Common myeloid progenitor, CD34-positive (primary cell): ENCODE measurements around the gene MEIS2.

Experiments used
- CTCF ChIA-PET: fragments of 350-600 bp; sonication (Branson Sonifier 250); formaldehyde crosslinking; loops from one replicate; lab custom pipeline; 2021; ENCODE audit warnings: antibody characterized with exemption; lab: Charles Lee
- POLR2A ChIA-PET: fragments of 350-600 bp; sonication (Branson Sonifier 250); formaldehyde crosslinking; loops from one replicate; lab custom pipeline; 2021; ENCODE audit warnings: antibody characterized with exemption; lab: Charles Lee
- DNase-seq, 3 donors: peaks; one replicate each; pipeline versions ENCODE4 v3.0.0 to v3.0.0-alpha.2; 2013
- H3K27ac ChIP-seq, 2 experiments: 1 replicate in 1 of 2; 2 replicates in 1 of 2; pipeline ENCODE4 v1.7.0; 2013; ENCODE audit warnings: inconsistent platforms in 2 of 2, low read length in 2 of 2, mild to moderate bottlenecking in 2 of 2, low read depth in 1 of 2, moderate library complexity in 1 of 2; ENCODE audit not compliant: severe bottlenecking in 2 of 2, insufficient read depth in 1 of 2, poor library complexity in 1 of 2
- H3K27me3 ChIP-seq, 5 experiments: replicated peaks in 2 of 5; 1 replicate in 3 of 5; 2 replicates in 2 of 5; pipeline versions ENCODE4 v1.6.1 to v1.7.0; 2013; ENCODE audit warnings: low read length in 4 of 5, mild to moderate bottlenecking in 2 of 5, moderate library complexity in 2 of 5, inconsistent platforms in 1 of 5; ENCODE audit not compliant: insufficient read depth in 5 of 5, control insufficient read depth in 4 of 5
- H3K36me3 ChIP-seq, 4 experiments: 1 replicate in 2 of 4; 2 replicates in 2 of 4; pipeline versions ENCODE4 v1.6.1 to v1.7.0; 2013; ENCODE audit warnings: low read length in 3 of 4, control low read depth in 1 of 4, mild to moderate bottlenecking in 1 of 4; ENCODE audit not compliant: control insufficient read depth in 4 of 4, insufficient read depth in 4 of 4
- H3K4me1 ChIP-seq, 4 experiments: 1 replicate in 3 of 4; 2 replicates in 1 of 4; pipeline versions ENCODE4 v1.6.1 to v1.7.1; 2013; ENCODE audit warnings: low read length in 3 of 4, mild to moderate bottlenecking in 3 of 4, control low read depth in 1 of 4, inconsistent platforms in 1 of 4, moderate library complexity in 1 of 4; ENCODE audit not compliant: control insufficient read depth in 4 of 4, insufficient read depth in 4 of 4; ENCODE audit errors: control extremely low read depth in 1 of 4
- H3K4me3 ChIP-seq, 7 experiments: 1 replicate in 4 of 7; 2 replicates in 3 of 7; pipeline versions ENCODE4 v1.5.1 to v1.7.0; 2013; ENCODE audit warnings: mild to moderate bottlenecking in 7 of 7, low read length in 6 of 7, moderate library complexity in 6 of 7, inconsistent platforms in 2 of 7, low read depth in 2 of 7, control low read depth in 1 of 7; ENCODE audit not compliant: insufficient read depth in 4 of 7, control insufficient read depth in 1 of 7; ENCODE audit errors: extremely low read depth in 1 of 7
- H3K9me3 ChIP-seq, 5 experiments: 1 replicate in 4 of 5; 2 replicates in 1 of 5; pipeline versions ENCODE4 v1.6.1 to v1.7.1; 2013; ENCODE audit warnings: low read length in 4 of 5, mild to moderate bottlenecking in 2 of 5, inconsistent platforms in 1 of 5, low read depth in 1 of 5, moderate library complexity in 1 of 5; ENCODE audit not compliant: control insufficient read depth in 4 of 5, insufficient read depth in 2 of 5; ENCODE audit errors: control extremely low read depth in 1 of 5
- WGBS: methylation state at CpG from one replicate; pipeline ENCODE4 v1.1.5; 2013; ENCODE audit not compliant: insufficient coverage; 5-methylcytosine and 5-hydroxymethylcytosine counted together

The MEIS2 gene

DNA sequence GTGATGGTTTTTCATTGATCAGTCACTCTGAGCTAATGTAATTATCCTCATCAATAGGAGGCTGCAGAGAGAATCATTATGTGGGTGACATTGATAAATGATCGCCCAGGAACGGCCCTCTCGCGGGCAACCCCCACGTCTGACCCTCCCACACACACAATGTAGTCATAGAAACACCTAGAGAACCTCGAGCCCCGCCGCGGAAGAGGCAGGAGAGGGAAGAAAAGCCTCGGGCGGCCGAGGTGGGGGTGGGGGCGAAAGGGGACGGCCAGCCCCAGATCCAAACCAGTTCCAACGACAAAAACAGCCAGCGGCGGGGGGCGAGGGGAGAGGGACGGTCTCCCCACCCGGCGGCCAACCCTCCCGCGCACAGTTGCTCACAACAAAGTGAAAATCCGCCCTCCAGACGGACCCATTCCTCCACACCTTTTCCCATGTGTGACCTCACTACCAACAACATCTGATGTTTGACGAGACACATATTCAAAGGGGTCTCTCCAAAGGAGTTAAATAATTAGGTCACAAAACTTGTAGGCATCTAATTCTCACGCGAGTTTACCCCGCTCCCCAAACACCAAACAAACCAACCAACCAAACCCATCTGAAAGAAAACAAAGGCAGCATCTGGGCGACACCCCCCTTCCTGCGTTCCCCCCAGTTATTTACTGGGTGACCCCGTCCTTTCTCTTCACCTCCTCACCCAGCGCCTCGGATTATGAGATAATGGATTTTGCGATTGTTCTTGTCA lies 213.0 kb downstream of the MEIS2 start:
- 4% methylated on average over 13 of the region's 35 CpGs for WGBS
- H3K4me3 ChIP-seq: no peak overlapping the region
- no peaks in the 10 kb centered on the region for H3K36me3 ChIP-seq
- CTCF ChIA-PET: no interaction called here
- H3K4me1 ChIP-seq: peaks cover 0 to 2% (median under 1%) of the 10 kb centered on the region in 4 experiments
- POLR2A ChIA-PET: no interaction called here
- no peak overlapping the region for H3K27ac ChIP-seq
- no peaks in the 10 kb centered on the region for H3K9me3 ChIP-seq
- DNase-seq: no peak
- peaks cover 34 to 97% (median 65%) of the 10 kb centered on the region in 5 experiments for H3K27me3 ChIP-seq

DNA sequence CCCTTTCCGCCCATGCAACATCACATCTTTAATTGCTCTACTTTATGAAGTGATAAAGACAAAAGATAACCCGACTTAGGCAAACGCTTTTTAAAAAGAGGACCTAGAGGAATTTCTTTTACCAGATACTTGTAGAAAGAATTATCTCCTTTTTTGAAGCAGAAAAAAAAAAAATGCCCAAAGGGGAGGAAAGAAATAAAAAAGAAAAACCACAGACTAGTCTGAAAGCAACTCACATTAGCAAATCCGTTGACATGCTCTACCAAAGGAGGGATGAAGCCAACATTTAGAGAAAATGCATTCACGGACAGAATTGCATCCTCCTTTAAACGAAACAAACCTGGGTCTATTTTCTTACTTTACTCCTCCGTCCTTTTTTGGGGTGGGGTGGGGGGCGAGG lies 213.6 kb downstream of the MEIS2 start:
- Histone ChIP-seq H3K27me3 (peaks cover 40 to 97% (median 72%) of the 10 kb centered on the region in 5 experiments), H3K36me3 (no peaks in the 10 kb centered on the region), H3K9me3 (no peaks in the 10 kb centered on the region), H3K4me1 (peaks cover 0 to 3% (median 1%) of the 10 kb centered on the region in 4 experiments), H3K4me3 (no peak overlapping the region), H3K27ac (no peak overlapping the region)
- ChIA-PET CTCF (no interaction called here), POLR2A (no interaction called here)
- no CpG with 5 or more reads among the region's 8 CpGs for WGBS
- no peak for DNase-seq

GRCh38 chr15:36886191-36886590 lies 214.2 kb downstream of the MEIS2 start:
- Histone ChIP-seq H3K9me3 (peaks cover 0 to 2% (median 0%) of the 10 kb centered on the region in 5 experiments), H3K36me3 (no peaks in the 10 kb centered on the region), H3K4me1 (peaks cover 0 to 3% (median 1%) of the 10 kb centered on the region in 4 experiments), H3K4me3 (no peak overlapping the region), H3K27ac (no peak overlapping the region), H3K27me3 (peaks cover 43 to 97% (median 77%) of the 10 kb centered on the region in 5 experiments)
- ChIA-PET CTCF (no interaction called here), POLR2A (no interaction called here)
- 37% methylated on average over 5 of the region's 13 CpGs for WGBS
- no peak for DNase-seq

GRCh38 chr15:36885771-36886170 lies 214.6 kb downstream of the MEIS2 start:
- H3K9me3 ChIP-seq: peaks cover 0 to 2% (median 0%) of the 10 kb centered on the region in 5 experiments
- H3K4me1 ChIP-seq: peaks cover 0 to 3% (median 1%) of the 10 kb centered on the region in 4 experiments
- WGBS: 45% methylated on average over 2 of the region's 3 CpGs
- H3K27me3 ChIP-seq: peaks cover 44 to 97% (median 81%) of the 10 kb centered on the region in 5 experiments
- no peak overlapping the region for H3K4me3 ChIP-seq
- DNase-seq: no peak
- ChIA-PET POLR2A (no interaction called here), CTCF (no interaction called here)
- H3K27ac ChIP-seq: no peak overlapping the region
- no peaks in the 10 kb centered on the region for H3K36me3 ChIP-seq

DNA sequence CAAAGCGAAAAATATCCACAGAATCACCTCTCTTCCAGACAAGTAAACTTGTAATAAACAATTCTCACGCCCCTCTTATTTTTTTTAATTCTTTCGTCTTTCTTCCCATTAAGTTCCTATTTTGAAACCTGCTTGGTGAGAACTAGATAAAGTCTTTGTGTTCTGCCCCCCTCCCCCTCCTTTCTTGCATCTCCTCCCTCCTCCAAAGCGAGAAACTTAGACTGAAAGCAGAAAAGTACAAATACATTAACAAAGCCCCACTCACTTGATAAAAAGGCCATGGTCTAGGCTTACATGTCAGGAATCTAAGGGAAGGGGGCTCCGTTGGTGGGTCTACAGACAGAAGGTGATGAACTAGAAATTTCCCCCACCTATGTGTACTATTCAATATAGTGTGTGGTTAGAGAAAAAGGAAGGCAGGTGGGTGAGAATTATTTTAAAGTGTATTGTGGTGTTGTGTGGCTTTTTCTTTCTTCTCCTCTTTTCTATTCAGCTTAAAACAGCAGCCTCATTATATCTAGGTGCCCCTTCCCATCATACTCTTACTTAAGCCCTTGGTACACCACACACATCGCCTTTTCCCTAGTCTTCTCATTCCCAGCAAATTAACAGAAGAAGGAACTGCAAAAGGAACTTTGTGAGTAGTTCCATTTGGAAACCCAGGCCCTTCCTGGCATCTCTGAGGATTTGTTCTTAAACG lies 215.3 kb downstream of the MEIS2 start:
- Histone ChIP-seq H3K27ac (no peak overlapping the region), H3K36me3 (no peaks in the 10 kb centered on the region), H3K9me3 (peaks cover 0 to 5% (median 0%) of the 10 kb centered on the region in 5 experiments), H3K27me3 (peaks cover 44 to 100% (median 86%) of the 10 kb centered on the region in 5 experiments), H3K4me3 (no peak overlapping the region), H3K4me1 (peaks cover 0 to 8% (median 4%) of the 10 kb centered on the region in 4 experiments)
- CTCF ChIA-PET: interaction anchor here (1.4 to 1.5 kb wide), 2 partner anchors 220 to 995 kb away, joined by 3 read pairs; no protein-coding TSS in a partner anchor
- no peak for DNase-seq
- WGBS: 42% methylated on average over 2 of the region's 7 CpGs
- POLR2A ChIA-PET: no interaction called here

DNA sequence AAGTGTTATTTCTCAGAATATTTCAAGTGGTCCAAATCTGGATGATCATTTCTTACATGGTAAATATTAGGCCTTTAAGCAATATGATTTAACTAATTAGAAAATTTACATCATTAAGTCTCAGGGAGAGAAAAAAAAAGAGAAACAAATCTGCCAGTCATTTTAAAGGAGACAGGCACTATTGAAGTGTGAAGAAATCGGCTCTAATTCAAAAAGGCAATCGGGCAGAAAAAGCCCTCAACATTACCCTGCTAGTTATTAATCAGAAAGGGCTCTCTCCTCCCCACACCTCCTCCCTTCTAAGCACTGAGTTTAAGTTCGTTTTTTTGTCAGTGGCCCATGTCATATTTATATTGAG lies 215.9 kb downstream of the MEIS2 start:
- no CpG with 5 or more reads among the region's 3 CpGs for WGBS
- POLR2A ChIA-PET: no interaction called here

More for the DNA sequence above, 215.9 kb downstream of the MEIS2 start:
- CTCF ChIA-PET: interaction anchor here (1.2 to 1.6 kb wide), 6 partner anchors 12 to 996 kb away, joined by 3 to 4 read pairs (median 4); no protein-coding TSS in a partner anchor
- peaks cover 0 to 10% (median 4%) of the 10 kb centered on the region in 4 experiments for H3K4me1 ChIP-seq
- H3K27ac ChIP-seq: no peak overlapping the region
- H3K4me3 ChIP-seq: no peak overlapping the region
- DNase-seq: no peak
- no peaks in the 10 kb centered on the region for H3K36me3 ChIP-seq
- H3K9me3 ChIP-seq: peaks cover 0 to 5% (median 0%) of the 10 kb centered on the region in 5 experiments
- H3K27me3 ChIP-seq: peaks cover 43 to 100% (median 85%) of the 10 kb centered on the region in 5 experiments
